ENCODE data around the gene PAAF1.

PAAF1 gene

GRCh38 chr11:73946798-73947458 is 70.1 kb downstream of the PAAF1 start:
- DNase-seq (ENCODE audit: low spot score), result no peak

GRCh38 chr11:73949246-73949645 is 72.4 kb downstream of the PAAF1 start:
- no peak for DNase-seq (ENCODE audit: low spot score)

- no peak for DNase-seq (ENCODE audit: low spot score)
These were observed 73.1 kb downstream of the PAAF1 start for GRCh38 chr11:73949912-73950311.

- peak; percentile 15 for DNase-seq (ENCODE audit: low spot score)
These were observed 74.3 kb downstream of the PAAF1 start, which contains the start of gene DNAJB13 for GRCh38 chr11:73950869-73951710. Gene DNAJB13 (plus strand): TSS chr11:73951026. CDS start chr11:73951070, 44 bp downstream.

GRCh38 chr11:73951797-73952196 is 75.0 kb downstream of the PAAF1 start:
- no peak for DNase-seq (ENCODE audit: low spot score)

- no peak for DNase-seq (ENCODE audit: low spot score)
These were observed 80.3 kb downstream of the PAAF1 start for GRCh38 chr11:73956876-73957653.

- DNase-seq (ENCODE audit: low spot score), result no peak
These were observed 81.0 kb downstream of the PAAF1 start for GRCh38 chr11:73957654-73958361.

GRCh38 chr11:73958521-73959141 is 81.8 kb downstream of the PAAF1 start:
- DNase-seq (ENCODE audit: low spot score), result no peak

GRCh38 chr11:73961321-73961720 is 84.5 kb downstream of the PAAF1 start:
- DNase-seq (ENCODE audit: low spot score), result no peak

- no peak for DNase-seq (ENCODE audit: low spot score)
These were observed 85.4 kb downstream of the PAAF1 start for GRCh38 chr11:73962101-73962705.

GRCh38 chr11:73963861-73964260 is 87.1 kb downstream of the PAAF1 start:
- DNase-seq (ENCODE audit: low spot score), result no peak

- no peak for DNase-seq (ENCODE audit: low spot score)
These were observed 88.4 kb downstream of the PAAF1 start for GRCh38 chr11:73965076-73965763.

GRCh38 chr11:73965764-73966121 is 88.9 kb downstream of the PAAF1 start:
- DNase-seq (ENCODE audit: low spot score), result no peak

GRCh38 chr11:73968356-73968966 is 91.7 kb downstream of the PAAF1 start:
- peak; percentile 34 for DNase-seq (ENCODE audit: low spot score)

- peak; percentile 30 for DNase-seq (ENCODE audit: low spot score)
These were observed 92.3 kb downstream of the PAAF1 start for GRCh38 chr11:73969091-73969490.

- peak; percentile 68 for DNase-seq (ENCODE audit: low spot score)
These were observed 93.4 kb downstream of the PAAF1 start for GRCh38 chr11:73969991-73970800.

- DNase-seq (ENCODE audit: low spot score), result peak; percentile 40
These were observed 94.4 kb downstream of the PAAF1 start for GRCh38 chr11:73971175-73971719.

- no peak for DNase-seq (ENCODE audit: low spot score)
These were observed 95.4 kb downstream of the PAAF1 start for GRCh38 chr11:73972187-73972586.
